Omental fat pad (tissue), 4 donors: ENCODE measurements around the gene OTUD6A. TPM values are rescaled to one million over a fixed set of nuclear protein-coding genes. Genes with fewer than 3 reads are reported as not detected.

Experiments used
- ATAC-seq: fragments of 150-250 bp; one replicate; pipeline ENCODE4 v1.9.1; 2016; ENCODE audit warnings: mild to moderate bottlenecking, moderate library complexity; ENCODE audit not compliant: low FRiP score
- DNase-seq: peaks from one replicate; pipeline ENCODE4 v3.0.0-alpha.2; 2019; ENCODE audit warnings: low spot score
- CTCF ChIP-seq, 3 donors: fragments of 450-650 bp; IDR thresholded peaks; one replicate each; pipeline ENCODE4 v1.5.1; 2016 to 2017; ENCODE audit warnings: antibody characterized with exemption in 3 of 3, mild to moderate bottlenecking in 3 of 3, moderate library complexity in 2 of 3
- total RNA-seq, 4 donors: library from RNA; depleted of rRNA; stranded (reverse); fragments of >200 nt; gene quantifications; one replicate each; pipeline ENCODE4 v1.1.0, GENCODE V29; 2016

The OTUD6A gene
- not detected for total RNA-seq

GRCh38 chrX:70062076-70062475, at the start of gene OTUD6A:
TSS of gene OTUD6A (plus strand) at chrX:70062457. CDS start at chrX:70062525, 68 bp downstream.
- no peak for TF ChIP-seq CTCF (IDR thresholded peaks at IDR 0.05)
- ATAC-seq (no peak), DNase-seq (no peak)

GRCh38 chrX:70012756-70013155, 49.5 kb upstream of the OTUD6A start:
- no peak for DNase-seq
- TF ChIP-seq CTCF (IDR thresholded peaks at IDR 0.05): no peak
- no peak for ATAC-seq

GRCh38 chrX:70013466-70014381, 48.5 kb upstream of the OTUD6A start:
- no peak for ATAC-seq
- DNase-seq: no peak

GRCh38 chrX:70016513-70016912, 45.7 kb upstream of the OTUD6A start:
- ATAC-seq: no peak

More at GRCh38 chrX:70013466-70014381, 48.5 kb upstream of the OTUD6A start:
- TF ChIP-seq CTCF (IDR thresholded peaks at IDR 0.05): no peak

GRCh38 chrX:70022616-70023015, 39.6 kb upstream of the OTUD6A start:
- TF ChIP-seq CTCF (IDR thresholded peaks at IDR 0.05): no peak
- DNase-seq: no peak
- no peak for ATAC-seq

More at GRCh38 chrX:70016513-70016912, 45.7 kb upstream of the OTUD6A start:
- no peak for DNase-seq
- no peak for TF ChIP-seq CTCF (IDR thresholded peaks at IDR 0.05)

- ATAC-seq (no peak), DNase-seq (no peak)
- no peak for TF ChIP-seq CTCF (IDR thresholded peaks at IDR 0.05)
These were observed 36.8 kb upstream of the OTUD6A start for GRCh38 chrX:70025464-70025863.
